Effector memory CD4-positive, alpha-beta T cell (primary cell): ENCODE measurements around the gene LPCAT1.

Source experiments
- DNase-seq, 3 donors: peaks; one replicate each; pipeline ENCODE4 v3.0.0-alpha.2; 2020
- H3K27ac ChIP-seq: 2 replicates; pipeline ENCODE4 v1.7.0; 2013; ENCODE audit warnings: mild to moderate bottlenecking, low read length, moderate library complexity; ENCODE audit not compliant: insufficient read depth, poor library complexity, severe bottlenecking
- H3K27me3 ChIP-seq: replicated peaks from 2 replicates; pipeline ENCODE4 v1.7.0; 2013; ENCODE audit warnings: mild to moderate bottlenecking, low read length; ENCODE audit not compliant: insufficient read depth, control insufficient read depth, poor library complexity, severe bottlenecking
- H3K36me3 ChIP-seq: 2 replicates; pipeline ENCODE4 v1.7.0; 2013; ENCODE audit warnings: mild to moderate bottlenecking, low read length, moderate library complexity; ENCODE audit not compliant: control insufficient read depth, insufficient read depth
- H3K4me1 ChIP-seq: 2 replicates; pipeline ENCODE4 v1.7.0; 2013; ENCODE audit warnings: low read length, mild to moderate bottlenecking; ENCODE audit not compliant: control insufficient read depth, insufficient read depth, poor library complexity, severe bottlenecking
- H3K4me3 ChIP-seq: 2 replicates; pipeline ENCODE4 v1.7.0; 2013; ENCODE audit warnings: low read length, low read depth, mild to moderate bottlenecking; ENCODE audit not compliant: insufficient read depth, poor library complexity, severe bottlenecking
- H3K9me3 ChIP-seq: 2 replicates; pipeline ENCODE4 v1.7.0; 2013; ENCODE audit warnings: mild to moderate bottlenecking, low read length, moderate library complexity; ENCODE audit not compliant: control insufficient read depth

The LPCAT1 gene

DNA sequence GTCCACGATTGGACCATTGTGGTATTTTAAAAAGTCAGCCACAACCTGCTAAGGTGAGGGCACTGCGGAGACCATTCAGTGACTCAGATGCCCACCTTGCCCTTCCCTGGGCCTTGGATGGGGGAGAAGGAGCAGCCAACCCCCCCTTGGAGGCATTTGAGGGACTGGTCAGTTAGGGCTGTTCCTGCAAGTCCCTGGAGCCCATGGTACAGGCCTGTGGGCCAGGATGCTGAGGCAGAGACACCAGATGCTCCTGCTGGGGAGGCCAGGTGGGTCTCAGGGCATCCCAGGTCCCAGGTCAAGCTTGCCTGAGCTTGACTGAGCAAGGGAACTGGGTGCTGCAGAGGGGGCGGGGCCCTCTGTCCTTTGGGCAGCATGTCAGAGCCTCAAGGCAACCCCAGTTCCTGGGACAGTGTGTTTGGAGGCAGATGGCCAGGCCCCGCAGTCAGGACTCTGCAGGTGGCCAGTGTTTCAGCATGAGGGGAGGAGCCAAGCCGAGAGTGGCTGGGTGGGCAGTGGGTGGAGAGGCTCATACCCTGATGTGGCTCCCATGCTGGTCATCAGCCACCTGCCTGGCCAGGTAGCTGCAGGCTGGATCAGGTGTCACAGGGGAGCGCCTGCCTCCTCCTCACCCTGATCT, 106.1 kb downstream of the LPCAT1 start:
- Histone ChIP-seq H3K9me3 (no peaks in the 10 kb centered on the region), H3K4me3 (no peak overlapping the region), H3K27me3 (no peaks in the 10 kb centered on the region), H3K36me3 (no peaks in the 10 kb centered on the region), H3K4me1 (no peaks in the 10 kb centered on the region), H3K27ac (no peak overlapping the region)
- DNase-seq, result no peak

DNA sequence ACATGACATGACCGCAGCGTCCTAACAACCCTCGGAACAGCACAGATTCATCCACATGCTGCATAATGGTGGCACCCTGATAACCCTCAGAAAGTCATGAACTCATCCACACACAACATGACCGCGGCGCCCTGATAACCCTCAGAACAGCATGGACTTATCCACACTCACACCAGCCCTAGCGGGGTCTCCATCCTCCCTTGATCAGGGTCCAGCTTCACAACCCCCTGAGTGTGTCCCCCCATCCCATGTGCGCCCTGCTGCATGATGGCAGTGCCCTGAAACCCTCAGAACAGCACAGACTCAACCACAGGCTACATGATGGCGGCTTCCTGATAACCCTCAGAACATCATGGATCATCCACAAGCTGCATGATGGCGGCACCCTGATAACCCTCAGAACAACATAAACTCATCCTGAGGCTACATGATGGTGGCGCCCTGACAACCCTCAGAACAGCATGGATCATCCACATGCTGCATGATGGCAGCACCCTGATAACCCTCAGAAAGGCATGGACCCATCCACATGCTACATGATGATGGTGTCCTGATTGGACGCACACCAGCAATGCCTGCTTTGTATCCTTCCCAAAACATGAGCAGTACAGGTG, 106.8 kb downstream of the LPCAT1 start:
- Histone ChIP-seq H3K4me3 (no peak overlapping the region), H3K27me3 (no peaks in the 10 kb centered on the region), H3K27ac (no peak overlapping the region), H3K4me1 (no peaks in the 10 kb centered on the region), H3K36me3 (no peaks in the 10 kb centered on the region), H3K9me3 (no peaks in the 10 kb centered on the region)
- DNase-seq, result no peak

DNA sequence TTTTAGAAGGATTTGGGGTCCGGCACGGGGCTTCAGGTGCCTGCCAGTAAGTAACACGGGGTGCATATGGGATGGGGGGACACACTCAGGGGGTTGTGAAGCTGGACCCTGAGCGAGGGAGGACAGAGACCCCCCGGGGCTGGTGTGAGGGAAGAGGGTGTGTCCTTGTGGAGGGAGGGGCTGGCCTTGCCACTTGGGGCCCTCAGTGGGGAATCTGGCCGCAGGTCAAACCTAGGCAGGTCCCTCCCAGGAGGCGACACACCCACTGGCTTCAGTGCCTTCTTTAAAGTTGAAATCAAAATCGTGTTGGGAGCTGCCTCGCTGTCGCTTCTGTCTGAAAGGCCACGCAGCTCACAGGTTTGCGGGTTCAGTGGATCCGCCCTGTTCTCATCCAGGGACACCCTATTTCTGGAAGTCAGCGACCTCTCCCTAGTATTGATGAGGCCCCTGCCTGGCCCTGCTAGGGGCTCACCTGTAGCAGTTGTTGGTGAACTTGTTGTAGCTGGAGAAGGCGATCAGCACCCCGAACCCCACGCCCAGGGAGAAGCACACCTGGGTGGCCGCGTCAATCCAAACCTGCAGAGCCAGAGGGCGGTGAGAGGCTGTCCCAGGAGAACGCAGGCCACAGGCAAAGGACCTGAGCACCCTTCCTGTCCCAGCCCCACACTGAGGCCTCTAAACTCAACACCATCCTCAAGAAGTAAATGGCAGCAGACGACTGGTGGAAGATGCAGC, 108.0 kb downstream of the LPCAT1 start:
- Histone ChIP-seq H3K4me1 (no peaks in the 10 kb centered on the region), H3K27me3 (no peaks in the 10 kb centered on the region), H3K27ac (no peak overlapping the region), H3K9me3 (no peaks in the 10 kb centered on the region), H3K36me3 (no peaks in the 10 kb centered on the region), H3K4me3 (no peak overlapping the region)
- no peak for DNase-seq

DNA sequence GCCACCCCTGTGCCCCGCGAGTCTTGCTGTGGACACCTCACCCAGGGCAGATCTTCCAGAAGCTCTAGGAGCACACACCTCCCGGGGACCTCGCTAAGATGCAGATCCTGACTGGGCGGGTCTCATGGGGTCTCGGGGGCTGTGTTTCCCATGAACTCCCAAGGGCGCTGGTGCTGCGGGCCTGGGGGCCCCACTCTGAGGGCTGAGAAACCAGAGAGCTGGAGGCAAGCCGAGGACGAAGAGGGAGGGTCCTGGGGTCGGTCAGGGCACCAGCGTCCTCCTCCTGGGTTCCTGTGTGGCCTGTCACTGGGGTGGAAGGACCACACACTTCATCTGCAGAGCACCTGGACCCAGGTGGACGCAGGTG, 108.7 kb downstream of the LPCAT1 start:
- Histone ChIP-seq H3K4me1 (no peaks in the 10 kb centered on the region), H3K27me3 (no peaks in the 10 kb centered on the region)
- DNase-seq, result no peak

DNA sequence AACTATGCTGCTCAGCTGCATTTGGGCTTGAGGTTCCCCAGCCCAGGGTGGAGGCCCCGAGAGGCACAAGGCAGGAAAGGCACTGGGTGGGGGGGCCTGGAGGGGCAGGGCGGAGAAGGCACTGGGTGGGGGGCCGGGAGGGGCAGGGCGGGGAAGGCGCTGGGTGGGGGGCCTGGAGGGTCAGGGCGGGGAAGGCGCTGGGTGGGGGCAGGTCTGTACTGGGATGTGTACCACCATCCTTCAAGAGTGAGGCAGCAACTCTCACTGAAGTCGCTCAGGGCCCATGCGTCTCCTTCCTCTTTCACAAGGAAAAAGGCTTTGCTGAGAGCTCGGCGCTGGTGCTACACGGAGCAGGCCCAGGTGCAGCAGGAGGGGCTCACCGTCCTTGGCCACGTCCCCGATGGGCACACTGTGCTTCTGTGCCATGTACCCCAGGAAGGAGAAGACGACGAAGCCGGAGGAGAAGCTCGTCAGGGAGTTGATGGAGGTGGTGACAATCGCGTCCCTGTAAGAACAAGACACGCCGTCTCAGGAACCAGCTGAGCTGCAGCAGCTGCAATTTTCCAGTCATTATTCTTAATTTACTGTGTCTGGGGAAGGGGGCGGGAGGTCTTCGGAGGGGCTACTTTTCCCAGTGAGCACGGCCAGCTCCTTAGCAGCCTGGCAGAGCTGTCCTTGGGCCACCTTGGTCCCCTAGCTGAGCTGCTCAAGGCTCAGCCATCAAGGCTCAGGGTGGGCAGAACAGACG, 109.3 kb downstream of the LPCAT1 start:
- no peak overlapping the region for H3K4me3 ChIP-seq
- DNase-seq, result no peak
- no peaks in the 10 kb centered on the region for H3K27me3 ChIP-seq
- H3K4me1 ChIP-seq, result no peaks in the 10 kb centered on the region
- no peak overlapping the region for H3K27ac ChIP-seq
- H3K9me3 ChIP-seq, result no peaks in the 10 kb centered on the region
- H3K36me3 ChIP-seq, result no peaks in the 10 kb centered on the region

More for the DNA sequence above, 108.7 kb downstream of the LPCAT1 start:
- no peak overlapping the region for H3K4me3 ChIP-seq
- no peaks in the 10 kb centered on the region for H3K36me3 ChIP-seq
- H3K27ac ChIP-seq, result no peak overlapping the region
- H3K9me3 ChIP-seq, result no peaks in the 10 kb centered on the region

DNA sequence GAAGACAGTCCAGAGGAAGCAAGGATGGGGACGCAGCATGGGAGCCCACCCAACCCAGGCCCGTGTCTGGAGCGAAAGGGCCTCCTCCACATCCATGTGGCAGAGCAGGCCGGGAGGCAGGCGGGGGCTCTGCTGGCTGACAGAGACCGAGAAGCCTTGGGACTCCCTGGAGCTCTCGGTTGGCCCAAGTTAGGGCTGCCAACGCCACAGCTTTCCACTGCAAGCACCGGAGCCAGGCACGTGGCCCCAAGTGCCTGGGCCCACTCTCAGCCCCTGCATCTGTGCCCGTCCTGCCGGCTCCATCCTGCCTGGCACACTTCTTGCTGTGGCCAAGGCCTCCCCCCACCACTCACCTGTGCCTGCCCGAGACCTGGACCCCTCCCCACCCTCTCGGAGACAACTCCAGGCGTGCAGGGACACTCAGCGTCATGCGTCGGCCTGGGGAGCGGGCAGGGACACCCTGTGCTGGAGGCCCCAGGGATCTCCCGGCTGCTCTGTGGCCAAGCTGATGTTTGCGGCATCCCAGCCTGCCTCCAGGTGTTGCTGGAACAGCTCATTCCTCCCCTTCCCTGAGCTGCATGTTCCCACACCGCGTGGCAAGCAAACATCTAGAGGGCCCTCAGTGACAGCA, 110.0 kb downstream of the LPCAT1 start:
- no peak overlapping the region for H3K27ac ChIP-seq
- H3K36me3 ChIP-seq, result no peaks in the 10 kb centered on the region
- DNase-seq, result no peak
- no peak overlapping the region for H3K4me3 ChIP-seq
- H3K9me3 ChIP-seq, result no peaks in the 10 kb centered on the region
- no peaks in the 10 kb centered on the region for H3K4me1 ChIP-seq
- H3K27me3 ChIP-seq, result no peaks in the 10 kb centered on the region

DNA sequence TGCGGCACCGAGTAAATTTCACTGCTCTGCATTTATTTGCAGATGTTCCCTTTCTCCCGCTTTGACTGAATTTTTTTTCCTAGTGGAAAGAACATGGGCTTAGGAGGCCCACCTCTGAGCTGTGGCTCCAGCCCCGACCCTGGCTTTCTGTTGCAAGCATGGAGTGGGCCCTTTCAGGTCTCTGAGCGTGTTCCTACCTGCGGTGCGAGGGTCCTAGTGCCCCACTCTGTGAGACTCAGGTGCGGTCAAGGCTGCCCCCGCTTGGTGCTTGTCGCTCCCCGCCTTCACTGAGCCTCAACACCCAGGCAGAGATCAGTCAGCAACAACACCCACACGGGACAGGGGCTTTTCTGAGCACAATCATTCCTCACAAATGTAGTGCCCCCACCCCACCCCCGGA, 110.5 kb downstream of the LPCAT1 start:
- Histone ChIP-seq H3K36me3 (no peaks in the 10 kb centered on the region), H3K4me3 (no peak overlapping the region), H3K27ac (no peak overlapping the region), H3K4me1 (no peaks in the 10 kb centered on the region), H3K27me3 (no peaks in the 10 kb centered on the region), H3K9me3 (no peaks in the 10 kb centered on the region)
- DNase-seq, result no peak

DNA sequence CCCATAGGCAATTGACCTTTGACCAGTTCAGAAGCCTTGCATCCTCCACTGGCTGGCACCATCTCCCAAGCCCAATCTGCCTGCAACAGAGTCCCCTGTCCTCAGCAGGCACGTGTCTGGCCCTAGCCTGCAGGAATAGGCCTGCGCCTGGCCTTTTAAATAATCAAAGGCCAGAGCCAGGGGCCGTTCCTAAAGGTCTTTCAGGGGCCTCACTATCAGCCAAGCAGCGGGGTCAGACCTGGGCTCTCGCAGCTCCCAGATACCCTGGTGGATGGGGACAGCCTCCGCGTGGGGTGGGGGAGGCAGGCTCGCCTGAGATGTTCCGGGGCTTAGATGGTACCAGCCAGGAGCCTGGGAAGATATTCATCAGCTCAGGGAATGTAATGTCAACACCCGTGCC, 111.1 kb downstream of the LPCAT1 start:
- Histone ChIP-seq H3K27me3 (no peaks in the 10 kb centered on the region), H3K4me3 (no peak overlapping the region), H3K27ac (no peak overlapping the region), H3K36me3 (no peaks in the 10 kb centered on the region), H3K9me3 (no peaks in the 10 kb centered on the region), H3K4me1 (no peaks in the 10 kb centered on the region)
- no peak for DNase-seq

DNA sequence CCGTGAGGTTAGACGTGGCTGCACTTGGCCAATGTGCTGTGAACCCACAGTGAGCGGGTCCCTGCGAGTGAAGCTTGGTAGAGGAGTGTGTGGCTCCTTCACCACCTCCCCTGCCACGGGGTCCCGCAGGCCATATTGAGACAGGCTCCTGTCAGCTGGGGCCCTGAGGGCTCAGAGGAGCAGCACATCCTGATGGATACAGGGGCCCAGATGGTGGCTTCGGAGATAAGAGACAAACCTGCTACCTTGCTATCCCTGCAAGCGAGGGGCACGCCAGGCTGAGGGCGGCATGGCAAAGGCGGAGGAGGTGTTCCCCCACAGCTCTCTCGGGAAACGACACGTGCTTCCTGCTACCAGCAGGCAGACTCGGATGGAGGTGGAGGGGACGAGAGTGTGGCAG, 111.6 kb downstream of the LPCAT1 start:
- no peak for DNase-seq
- no peaks in the 10 kb centered on the region for H3K36me3 ChIP-seq
- H3K27ac ChIP-seq, result no peak overlapping the region
- H3K4me3 ChIP-seq, result no peak overlapping the region
- no peaks in the 10 kb centered on the region for H3K4me1 ChIP-seq
- no peaks in the 10 kb centered on the region for H3K27me3 ChIP-seq
- no peaks in the 10 kb centered on the region for H3K9me3 ChIP-seq
